ENCODE data around the gene HGF.

- TF ChIP-seq CTCF (IDR thresholded peaks at IDR 0.05) (no peak), POLR2A (IDR thresholded peaks at IDR 0.05) (no peak)
These were observed 93.0 kb downstream of the HGF start for GRCh38 chr7:81676813-81677212.

All from gastroesophageal sphincter (tissue), 3 donors.